Measurements from ENCODE around the gene SDCCAG8.

Gene SDCCAG8

DNA sequence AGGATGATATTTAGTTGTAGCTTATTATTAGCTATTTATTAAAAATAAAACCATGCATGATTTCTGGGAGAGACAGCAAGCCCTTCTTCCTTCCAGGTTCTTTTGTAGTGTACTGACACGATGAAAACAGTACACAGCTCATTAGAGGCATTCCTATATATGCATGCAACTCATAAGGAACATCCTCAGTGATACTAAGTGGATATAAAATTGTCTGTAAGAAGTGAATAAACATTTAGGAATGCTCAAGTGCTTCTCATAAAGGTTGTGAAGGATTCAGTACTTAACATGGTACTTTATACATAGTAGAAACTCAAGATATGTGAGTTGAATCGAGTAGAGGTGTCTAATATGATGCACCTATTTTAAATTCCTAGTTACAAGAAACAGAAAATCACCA, 287.7 kb downstream of the SDCCAG8 start:
- no peak for DNase-seq

DNA sequence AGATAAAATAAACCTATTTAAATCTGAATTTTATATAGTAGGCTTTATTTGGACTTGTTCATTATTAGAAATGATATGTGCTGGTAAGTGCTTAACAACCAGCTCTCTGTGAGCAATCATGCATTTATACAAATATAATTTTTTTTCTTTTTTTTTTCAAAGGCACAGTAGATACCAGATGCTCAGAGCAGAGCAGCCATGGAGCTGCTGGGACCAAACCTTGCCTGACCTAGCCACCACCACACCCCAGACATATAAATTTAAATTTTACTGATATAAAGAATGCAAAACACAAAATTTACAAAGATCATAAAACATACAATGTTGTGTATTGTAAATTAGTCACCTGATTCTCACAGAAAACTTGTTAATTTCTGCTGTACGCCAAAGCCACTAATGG, 290.6 kb downstream of the SDCCAG8 start:
- no peak for DNase-seq

DNA sequence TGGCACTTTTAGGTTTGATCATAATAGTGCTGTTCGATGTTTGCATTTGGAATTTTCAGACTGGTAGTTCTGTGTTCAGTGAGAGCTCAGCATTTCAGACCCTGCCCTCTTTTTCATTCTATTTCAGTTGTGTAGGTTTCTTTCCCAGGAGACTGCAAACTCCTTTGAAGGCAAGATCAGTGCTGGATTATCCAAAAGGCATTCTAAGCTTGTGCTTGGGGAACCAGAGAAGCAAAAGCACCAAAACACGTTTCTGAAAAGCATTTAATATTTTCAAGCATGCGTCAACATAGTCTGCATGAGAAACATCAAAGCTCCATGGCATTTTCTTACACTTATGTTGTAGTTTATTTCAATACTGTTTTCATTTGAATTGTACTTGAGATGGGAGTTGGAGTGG, 292.1 kb downstream of the SDCCAG8 start:
- no peak for DNase-seq

DNA sequence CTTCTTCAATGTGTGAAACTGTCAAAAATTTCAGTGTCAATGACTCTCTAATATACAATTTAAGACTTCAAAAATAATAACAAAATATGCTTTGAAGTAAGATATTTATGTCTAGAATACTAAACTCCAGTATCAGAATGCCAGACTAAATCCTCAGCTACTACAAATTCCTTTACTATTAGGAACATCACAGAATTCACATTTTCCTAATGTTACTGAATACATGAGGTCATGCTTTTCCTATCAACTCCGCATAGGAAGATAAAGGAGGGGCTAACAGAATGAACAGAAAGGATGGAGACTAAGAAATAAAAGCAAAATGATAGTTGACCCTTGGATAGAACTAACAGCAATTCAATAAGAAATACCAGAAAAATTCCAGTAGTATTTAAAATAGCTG, 292.7 kb downstream of the SDCCAG8 start:
- no peak for DNase-seq

DNA sequence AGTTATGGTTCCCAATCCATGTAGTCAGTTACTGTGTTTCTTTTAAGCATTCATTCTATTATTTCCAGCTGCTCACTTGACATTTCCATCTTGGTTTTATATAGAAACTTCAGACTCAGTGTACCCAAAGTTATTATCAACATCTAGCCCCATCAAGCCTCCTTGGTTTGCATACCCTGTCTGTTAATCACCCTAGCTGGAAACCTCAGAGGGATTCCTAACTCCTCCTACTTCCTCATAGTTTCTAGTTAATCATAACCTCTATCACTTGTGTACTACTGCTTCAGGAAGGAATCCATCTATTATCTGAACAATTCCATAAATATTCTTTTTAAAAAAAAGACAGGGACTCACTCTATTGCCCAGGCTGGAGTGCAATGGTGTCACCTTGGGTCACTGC, 293.3 kb downstream of the SDCCAG8 start:
- no peak for DNase-seq
